HepG2 (cell line): Measurements from ENCODE around the gene IL17A. TPM values are rescaled to one million over a fixed set of nuclear protein-coding genes. Genes with fewer than 3 reads are reported as not detected.
A peak's percentile ranks its signal among the peaks of the same experiment; 100 is the strongest.

Experiments
- ATAC-seq: fragments of 200-7000 bp; cut with Tn5 transposase; 3 replicates; pipeline ENCODE4 v1.9.1; 2020; ENCODE audit warnings: mild to moderate bottlenecking, moderate library complexity
- BruUV-seq: library from RNA; stranded (reverse); fragments of 400-500 nt; replicated peaks from 2 replicates; lab custom pipeline; 2021; lab: Mats Ljungman, UMichigan
- CTCF ChIA-PET: fragments of 300-600 bp; formaldehyde crosslinking; extraction: SDS; loops from one replicate; lab custom pipeline; 2021; ENCODE audit warnings: low total read pairs, inconsistent platforms, low intra/inter-chr PET ratio; lab: Yijun Ruan, JAX
- POLR2A ChIA-PET: fragments of 350-600 bp; sonication (Branson Sonifier 250); formaldehyde crosslinking; loops from one replicate; lab custom pipeline; 2020; ENCODE audit warnings: antibody characterized with exemption, inconsistent platforms; lab: Yijun Ruan, JAX
- DNase-seq: peaks from one replicate; pipeline ENCODE4 v3.0.0-alpha.2; 2015; ENCODE audit warnings: low spot score
- FAIRE-seq: peaks from 3 replicates; lab custom pipeline; 2011; peaks lifted over from hg19 to GRCh38; lab: Jason Lieb, UNC
- H2AFZ ChIP-seq: one replicate; pipeline ENCODE4 v1.6.1; 2011; ENCODE audit warnings: low read length, inconsistent platforms
- H3K27ac ChIP-seq: fragments of 300-600 bp; 3 replicates; pipeline ENCODE4 v1.8.0; 2011; ENCODE audit warnings: mixed run types, mild to moderate bottlenecking, mixed read lengths, low read length, inconsistent platforms; ENCODE audit not compliant: insufficient read depth; ENCODE audit errors: extremely low read length
- H3K27me3 ChIP-seq, 2 experiments: fragments of 200-600 bp in 1 of 2; 2 replicates in 1 of 2; 3 replicates in 1 of 2; pipeline versions ENCODE4 v1.6.0 to v1.8.0; 2011; ENCODE audit warnings: low read length in 2 of 2, mild to moderate bottlenecking in 2 of 2, moderate library complexity in 2 of 2, inconsistent platforms in 1 of 2; ENCODE audit not compliant: insufficient read depth in 2 of 2, control insufficient read depth in 1 of 2
- H3K36me3 ChIP-seq, 2 experiments: fragments of 200-600 bp in 1 of 2; replicated peaks in 1 of 2; 2 replicates in 1 of 2; 3 replicates in 1 of 2; pipeline versions ENCODE4 v1.5.1 to v1.8.0; 2011; ENCODE audit warnings: low read length in 2 of 2, inconsistent platforms in 1 of 2; ENCODE audit not compliant: insufficient read depth in 2 of 2, control insufficient read depth in 1 of 2
- H3K4me1 ChIP-seq: 2 replicates; pipeline ENCODE4 v1.5.1; 2012; ENCODE audit warnings: low read length, inconsistent platforms; ENCODE audit not compliant: insufficient read depth
- H3K4me2 ChIP-seq: 2 replicates; pipeline ENCODE4 v1.6.0; 2011; ENCODE audit warnings: low read depth, low read length, inconsistent platforms
- H3K4me3 ChIP-seq, 3 experiments: fragments of 200-600 bp in 1 of 3; sonication (generic), shearing (Covaris generic) in 1 of 3; replicated peaks in 1 of 3; 2 replicates each; pipeline ENCODE4 v1.5.1; 2011 to 2016; ENCODE audit warnings: low read length in 3 of 3, inconsistent platforms in 2 of 3, low read depth in 2 of 3, mild to moderate bottlenecking in 2 of 3, control low read depth in 1 of 3, mixed read lengths in 1 of 3; ENCODE audit not compliant: insufficient read depth in 1 of 3
- H3K79me2 ChIP-seq: one replicate; pipeline ENCODE4 v1.6.1; 2011; ENCODE audit warnings: low read length, inconsistent platforms; ENCODE audit not compliant: insufficient read depth
- H3K9ac ChIP-seq: 2 replicates; pipeline ENCODE4 v1.6.0; 2011; ENCODE audit warnings: mild to moderate bottlenecking, low read depth, low read length, inconsistent platforms; ENCODE audit not compliant: insufficient read depth
- H3K9me3 ChIP-seq: 2 replicates; pipeline ENCODE4 v1.5.1; 2012; ENCODE audit warnings: mild to moderate bottlenecking, low read length
- H4K20me1 ChIP-seq: 2 replicates; pipeline ENCODE4 v1.6.0; 2011; ENCODE audit warnings: inconsistent platforms, mild to moderate bottlenecking, low read length, moderate library complexity; ENCODE audit not compliant: insufficient read depth
- BHLHE40 ChIP-seq: IDR thresholded peaks from 2 replicates; pipeline ENCODE4 v1.6.1; 2011; ENCODE audit warnings: low read length, improper control_type of control experiment
- FOXP1 ChIP-seq, 2 experiments: fragments of 450-650 bp in 1 of 2; IDR thresholded peaks; 2 replicates each; pipeline ENCODE4 v1.6.1; 2017 to 2018; ENCODE audit warnings: antibody characterized with exemption in 1 of 2
- LCORL ChIP-seq, 2 experiments: fragments of 450-650 bp in 1 of 2; sonication (generic) in 1 of 2; formaldehyde crosslinking in 1 of 2; IDR thresholded peaks; 2 replicates each; pipeline versions ENCODE4 v1.5.0 to v1.6.1; 2017 to 2020; ENCODE audit warnings: antibody characterized with exemption in 1 of 2, missing genetic modification reagents in 1 of 2
- MAFF ChIP-seq: IDR thresholded peaks from 2 replicates; pipeline ENCODE4 v1.6.1; 2011; ENCODE audit warnings: low read depth, low read length, improper control_type of control experiment
- NR2F6 ChIP-seq, 2 experiments: IDR thresholded peaks; 2 replicates each; pipeline ENCODE4 v1.6.1; 2016; ENCODE audit warnings: antibody characterized with exemption in 1 of 2, mild to moderate bottlenecking in 1 of 2
- PAXIP1 ChIP-seq: sonication (generic); formaldehyde crosslinking; conservative IDR thresholded peaks from 2 replicates; pipeline ENCODE4 v1.4.0; 2020; ENCODE audit warnings: mild to moderate bottlenecking, missing genetic modification reagents, moderate library complexity
- RBM22 ChIP-seq: fragments of 200-400 bp; formaldehyde crosslinking; optimal IDR thresholded peaks from 2 replicates; pipeline ENCODE3; 2017; ENCODE audit warnings: mild to moderate bottlenecking, low read length, moderate library complexity
- RCOR2 ChIP-seq: IDR thresholded peaks from 2 replicates; pipeline ENCODE4 v1.6.1; 2016; ENCODE audit warnings: missing biosample characterization, missing genetic modification reagents
- SKI ChIP-seq: fragments of 450-650 bp; IDR thresholded peaks from one replicate; pipeline ENCODE4 v1.6.1; 2018; ENCODE audit warnings: mild to moderate bottlenecking; ENCODE audit not compliant: partially characterized antibody
- SKIL ChIP-seq: sonication (generic); formaldehyde crosslinking; IDR thresholded peaks from 2 replicates; pipeline ENCODE4 v1.8.0; 2022; ENCODE audit warnings: missing genetic modification reagents, mild to moderate bottlenecking, moderate library complexity, borderline replicate concordance
- SNRNP70 ChIP-seq: fragments of 200-400 bp; formaldehyde crosslinking; IDR thresholded peaks from 2 replicates; pipeline ENCODE4 v1.6.1; 2017; ENCODE audit warnings: mild to moderate bottlenecking, low read depth, low read length, moderate library complexity
- TBL1XR1 ChIP-seq: fragments of 150-350 bp; IDR thresholded peaks from 2 replicates; pipeline ENCODE4 v1.6.1; 2014; ENCODE audit warnings: borderline replicate concordance, low read length; ENCODE audit not compliant: partially characterized antibody
- ZBTB37 ChIP-seq: sonication (generic); formaldehyde crosslinking; IDR thresholded peaks from 2 replicates; pipeline ENCODE4 v1.4.0; 2020; ENCODE audit warnings: mild to moderate bottlenecking, missing genetic modification reagents
- ZFP36L1 ChIP-seq: sonication (generic); formaldehyde crosslinking; IDR thresholded peaks from 2 replicates; pipeline ENCODE4 v1.8.0; 2022; ENCODE audit warnings: mild to moderate bottlenecking, missing genetic modification reagents, moderate library complexity
- ZIK1 ChIP-seq: sonication (generic); formaldehyde crosslinking; IDR thresholded peaks from 2 replicates; pipeline ENCODE4 v1.5.0; 2020; ENCODE audit warnings: mild to moderate bottlenecking, low read depth, missing genetic modification reagents, borderline replicate concordance
- ZNF362 ChIP-seq: sonication (generic); formaldehyde crosslinking; IDR thresholded peaks from 2 replicates; pipeline ENCODE4 v1.4.0; 2020; ENCODE audit warnings: missing genetic modification reagents, mild to moderate bottlenecking, borderline replicate concordance
- WGBS: methylation state at CpG from one replicate; pipeline ENCODE4 v1.1.6; 2017; ENCODE audit warnings: low lambda C conversion rate; 5-methylcytosine and 5-hydroxymethylcytosine counted together
- in situ Hi-C: cut with HindIII; loops from 2 replicates; pipeline ENCODE4 v1.10.0; 2017; ENCODE audit warnings: low pct_unique_long_range_greater_than_20kb; ENCODE audit not compliant: extremely low pct_ligation_motif_present
- intact Hi-C: fragments of 100-400 bp; cut with micrococcal nuclease; formaldehyde crosslinking; loops from one replicate; pipeline ENCODE4 v1.10.0; 2022; ENCODE audit not compliant: unreplicated experiment
- polyA plus RNA-seq, 8 experiments: library from polyadenylated mRNA; depleted of rRNA in 3 of 8; stranded (reverse) in 7 of 8; unstranded in 1 of 8; fragments of >200 nt; fragmentation: Illumina TruSeq in 4 of 8; extraction: Trizol in 4 of 8; gene quantifications; 2 replicates each; pipeline versions ENCODE4 v1.2.1 to v1.2.3, GENCODE V29; 2011 to 2016; ENCODE audit warnings: low read depth in 4 of 8, missing spikeins in 1 of 8, mixed read lengths in 1 of 8; ENCODE audit not compliant: insufficient read depth in 1 of 8
- total RNA-seq, 5 experiments: library from RNA; depleted of rRNA; stranded (reverse); fragments of >200 nt; fragmentation: Illumina TruSeq; extraction: Trizol; gene quantifications; 2 replicates each; pipeline ENCODE4 v1.2.3, GENCODE V29; 2016; ENCODE audit warnings: low read depth in 1 of 5

The IL17A gene
- total and polyA plus RNA-seq, 2 of the 13 experiments (the other 11 are each of a cell fraction or from before 2014, with no cell fraction given), result not detected

- intact Hi-C loops (loop anchor here (1.0 kb wide), 1 partner anchor 50 kb away; no protein-coding TSS in a partner anchor), in situ Hi-C loops (no loop called here)
- Histone ChIP-seq H3K9ac (no peak overlapping the region), H3K4me3 (no peak overlapping the region), H4K20me1 (no peaks in the 10 kb centered on the region), H3K27ac (no peak overlapping the region), H2AFZ (no peak overlapping the region), H3K9me3 (no peaks in the 10 kb centered on the region), H3K27me3 (peaks cover 0 to 7% of the 10 kb centered on the region in 2 experiments; a peak in 1 of 5 replicates), H3K36me3 (no peaks in the 10 kb centered on the region), H3K4me1 (peaks cover 13% of the 10 kb centered on the region), H3K4me2 (no peak overlapping the region), H3K79me2 (no peaks in the 10 kb centered on the region)
- ATAC-seq, result peak; percentile 93
- POLR2A ChIA-PET, result no interaction called here
- BruUV-seq, result no TSS peak
- WGBS, result 2% methylated on average over 2 of the region's 2 CpGs
- FAIRE-seq, result peak; percentile 77
- DNase-seq, result peak; percentile 51
- CTCF ChIA-PET, result no interaction called here
- TF ChIP-seq ZNF362 (CRISPR knock-in tag) (no peak), SKI (peak; percentile 81), ZFP36L1 (CRISPR knock-in tag) (no peak), TBL1XR1 (peak; percentile 93), NR2F6 (IDR thresholded peaks at IDR 0.05) (peak; percentile 82), NR2F6 (CRISPR knock-in tag; IDR thresholded peaks at IDR 0.05) (peak; percentile 61), ZIK1 (CRISPR knock-in tag) (no peak), LCORL (IDR thresholded peaks at IDR 0.05) (no peak), LCORL (CRISPR knock-in tag; IDR thresholded peaks at IDR 0.05) (no peak), FOXP1 (IDR thresholded peaks at IDR 0.05) (no peak), FOXP1 (CRISPR knock-in tag; IDR thresholded peaks at IDR 0.05) (peak; percentile 21; the same call in 1 of the 2 replicates), SKIL (CRISPR knock-in tag) (0 out of 2 replicates have a peak, but pooled peaks have one; percentile 38), BHLHE40 (peak; percentile 66; the same call in 1 of the 2 replicates), MAFF (0 out of 2 replicates have a peak, but pooled peaks have one; percentile 6), RCOR2 (no peak), PAXIP1 (CRISPR knock-in tag) (no peak; the same call in 1 of the 2 replicates), RBM22 (no peak), SNRNP70 (no peak), ZBTB37 (CRISPR knock-in tag) (0 out of 2 replicates have a peak, but pooled peaks have one; percentile 41)
Measured at GRCh38 chr6:52213127-52213526, 27.0 kb downstream of the IL17A start.
